GM12892 (cell line): Measurements from ENCODE around the gene ACLY.

Source experiments
- POLR2A ChIP-seq: IDR thresholded peaks from 2 replicates; pipeline ENCODE4 v1.6.1; 2011; ENCODE audit warnings: low read depth, low read length, control low read depth
- POLR2AphosphoS5 ChIP-seq: IDR thresholded peaks from 2 replicates; pipeline ENCODE4 v1.6.1; 2011; ENCODE audit warnings: low read depth, low read length, control low read depth

GRCh38 chr17:41894791-41895331 lies 23.9 kb downstream of the ACLY start:
- TF ChIP-seq POLR2A (no peak), POLR2AphosphoS5 (no peak)
